LNCAP (cell line): ENCODE measurements around the gene CNTN4.

Experiments used
- TF ChIP-seq, protein P1 (sequence below): fragments of 450-650 bp; IDR thresholded peaks from 2 replicates; pipeline ENCODE4 v1.5.1; 2017; ENCODE audit warnings: mild to moderate bottlenecking

The CNTN4 gene

GRCh38 chr3:2879023-2879422 is 780.4 kb downstream of the CNTN4 start:
- TF ChIP-seq, protein P1, sequence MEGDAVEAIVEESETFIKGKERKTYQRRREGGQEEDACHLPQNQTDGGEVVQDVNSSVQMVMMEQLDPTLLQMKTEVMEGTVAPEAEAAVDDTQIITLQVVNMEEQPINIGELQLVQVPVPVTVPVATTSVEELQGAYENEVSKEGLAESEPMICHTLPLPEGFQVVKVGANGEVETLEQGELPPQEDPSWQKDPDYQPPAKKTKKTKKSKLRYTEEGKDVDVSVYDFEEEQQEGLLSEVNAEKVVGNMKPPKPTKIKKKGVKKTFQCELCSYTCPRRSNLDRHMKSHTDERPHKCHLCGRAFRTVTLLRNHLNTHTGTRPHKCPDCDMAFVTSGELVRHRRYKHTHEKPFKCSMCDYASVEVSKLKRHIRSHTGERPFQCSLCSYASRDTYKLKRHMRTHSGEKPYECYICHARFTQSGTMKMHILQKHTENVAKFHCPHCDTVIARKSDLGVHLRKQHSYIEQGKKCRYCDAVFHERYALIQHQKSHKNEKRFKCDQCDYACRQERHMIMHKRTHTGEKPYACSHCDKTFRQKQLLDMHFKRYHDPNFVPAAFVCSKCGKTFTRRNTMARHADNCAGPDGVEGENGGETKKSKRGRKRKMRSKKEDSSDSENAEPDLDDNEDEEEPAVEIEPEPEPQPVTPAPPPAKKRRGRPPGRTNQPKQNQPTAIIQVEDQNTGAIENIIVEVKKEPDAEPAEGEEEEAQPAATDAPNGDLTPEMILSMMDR = no peak

- TF ChIP-seq, protein P1 = no peak
These were observed 780.9 kb downstream of the CNTN4 start for GRCh38 chr3:2879587-2879986.

DNA sequence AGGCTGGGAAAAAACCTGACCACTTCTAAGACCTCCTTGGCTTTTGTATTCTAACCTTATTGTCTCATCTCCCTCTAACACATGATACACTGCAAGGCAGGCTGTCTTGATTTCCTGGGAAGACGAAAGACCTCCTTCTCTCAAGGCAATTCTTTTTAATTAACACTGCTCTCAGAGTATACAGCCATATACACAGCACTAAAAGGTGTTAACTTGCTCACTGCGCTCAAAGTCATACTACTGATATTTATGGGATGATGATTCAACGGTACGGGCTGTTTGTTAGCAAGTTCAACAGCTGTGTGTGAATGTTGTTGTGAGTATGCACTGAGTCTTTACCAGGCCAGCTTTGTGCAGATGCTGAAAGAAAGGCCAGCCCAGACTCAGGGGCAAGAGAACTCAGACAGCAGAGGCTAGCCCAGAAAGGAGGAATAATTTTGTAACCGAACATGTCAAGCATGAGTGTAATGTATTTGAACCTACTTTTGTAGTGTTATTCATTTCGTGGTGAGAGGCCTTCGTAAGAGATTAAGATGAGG is 781.6 kb downstream of the CNTN4 start:
- TF ChIP-seq, protein P1 = no peak

- TF ChIP-seq, protein P1 = no peak
These were observed 784.6 kb downstream of the CNTN4 start for GRCh38 chr3:2883283-2883682.

DNA sequence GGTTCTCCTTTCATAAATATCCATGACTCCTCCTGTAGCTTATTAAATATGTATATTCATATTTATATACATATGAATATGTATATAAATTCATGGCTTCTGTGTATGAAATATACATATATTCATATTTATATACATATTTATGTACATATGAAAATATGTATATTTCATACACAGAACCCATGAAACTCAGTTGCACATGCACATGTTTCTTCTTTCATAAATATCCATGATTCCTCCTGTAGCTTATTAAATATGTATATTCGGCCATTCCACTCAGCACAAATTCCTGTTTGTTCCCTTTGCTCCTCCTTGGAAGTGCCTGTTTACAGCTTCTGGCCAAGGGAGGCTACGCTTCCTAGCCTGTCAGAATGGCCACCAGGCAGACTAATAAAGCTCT is 789.9 kb downstream of the CNTN4 start:
- TF ChIP-seq, protein P1 = no peak

DNA sequence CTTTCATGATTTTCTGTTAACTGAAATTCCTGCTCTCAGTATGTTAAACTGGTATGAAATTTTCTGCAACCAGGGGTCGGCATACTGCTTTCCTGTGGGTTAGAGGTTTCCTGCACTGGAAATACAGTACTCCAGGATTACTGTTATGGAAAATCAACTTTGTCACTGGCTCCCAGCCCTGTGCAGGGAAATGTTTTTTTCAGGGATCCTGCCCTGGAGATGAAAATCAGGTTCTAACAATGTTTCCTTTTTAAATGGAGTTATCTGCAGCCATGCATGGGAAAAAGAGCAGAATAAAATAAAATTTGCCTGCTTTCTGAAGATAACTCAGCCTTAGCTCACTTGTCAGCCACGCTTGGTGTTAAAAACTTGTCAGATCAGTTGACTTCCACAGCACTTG is 791.1 kb downstream of the CNTN4 start:
- TF ChIP-seq, protein P1 = no peak

DNA sequence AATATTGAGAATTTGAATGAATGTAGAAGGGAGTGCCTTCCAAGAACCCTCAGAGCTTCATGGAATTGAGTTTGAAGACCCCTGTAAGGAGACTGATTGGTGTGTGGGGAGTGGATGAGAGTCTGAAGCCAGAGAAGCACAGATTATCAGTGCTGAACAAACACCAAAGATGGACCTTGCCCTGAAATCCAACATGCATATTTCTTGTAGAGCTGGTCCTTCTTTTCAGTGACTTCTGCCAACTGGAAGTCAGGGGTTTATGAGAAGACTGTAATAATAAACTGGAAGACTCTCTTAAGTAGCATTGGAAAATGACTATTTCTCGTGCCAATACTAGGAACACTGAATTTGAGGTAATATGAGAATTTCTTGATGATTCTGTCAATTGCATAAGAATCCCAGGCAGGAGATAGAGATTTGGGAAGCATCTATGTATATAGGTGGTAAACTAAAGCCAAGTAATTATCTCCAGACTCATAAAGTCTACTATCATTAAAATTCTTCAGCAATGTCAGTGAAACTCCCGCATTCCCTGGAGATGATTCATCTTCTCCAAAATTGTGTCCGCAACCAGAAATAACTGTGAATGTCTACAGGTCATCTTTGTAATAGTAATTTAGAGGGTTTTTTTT is 797.8 kb downstream of the CNTN4 start:
- TF ChIP-seq, protein P1 = no peak

- TF ChIP-seq, protein P1 = no peak
These were observed 799.2 kb downstream of the CNTN4 start for GRCh38 chr3:2897821-2898220.
